A673 (cell line): ENCODE results near the gene LRRC4B.
"Not testable (repeated sequence)": the region's sequence is repeated elsewhere in the genome, so short reads cannot be mapped to it uniquely, and the experiment has no call there.

Experiments
- EZH2 ChIP-seq: fragments of 200-600 bp; sonication (generic); IDR thresholded peaks from 2 replicates; pipeline ENCODE4 v1.6.1; 2017; ENCODE audit warnings: borderline replicate concordance, low read depth, mild to moderate bottlenecking, mixed read lengths, antibody characterized with exemption, low read length; ENCODE audit not compliant: poor library complexity, severe bottlenecking
- TF ChIP-seq, protein P1 (sequence below): fragments of 300-800, 200-600 bp; sonication (generic); conservative IDR thresholded peaks from 2 replicates; pipeline ENCODE4 v1.5.1; 2017; ENCODE audit warnings: low read depth, mild to moderate bottlenecking, antibody characterized with exemption, low read length, moderate library complexity, mixed read lengths

GRCh38 chr19:50581795-50582660 is 13.8 kb upstream of the LRRC4B start:
- TF ChIP-seq, protein P1, sequence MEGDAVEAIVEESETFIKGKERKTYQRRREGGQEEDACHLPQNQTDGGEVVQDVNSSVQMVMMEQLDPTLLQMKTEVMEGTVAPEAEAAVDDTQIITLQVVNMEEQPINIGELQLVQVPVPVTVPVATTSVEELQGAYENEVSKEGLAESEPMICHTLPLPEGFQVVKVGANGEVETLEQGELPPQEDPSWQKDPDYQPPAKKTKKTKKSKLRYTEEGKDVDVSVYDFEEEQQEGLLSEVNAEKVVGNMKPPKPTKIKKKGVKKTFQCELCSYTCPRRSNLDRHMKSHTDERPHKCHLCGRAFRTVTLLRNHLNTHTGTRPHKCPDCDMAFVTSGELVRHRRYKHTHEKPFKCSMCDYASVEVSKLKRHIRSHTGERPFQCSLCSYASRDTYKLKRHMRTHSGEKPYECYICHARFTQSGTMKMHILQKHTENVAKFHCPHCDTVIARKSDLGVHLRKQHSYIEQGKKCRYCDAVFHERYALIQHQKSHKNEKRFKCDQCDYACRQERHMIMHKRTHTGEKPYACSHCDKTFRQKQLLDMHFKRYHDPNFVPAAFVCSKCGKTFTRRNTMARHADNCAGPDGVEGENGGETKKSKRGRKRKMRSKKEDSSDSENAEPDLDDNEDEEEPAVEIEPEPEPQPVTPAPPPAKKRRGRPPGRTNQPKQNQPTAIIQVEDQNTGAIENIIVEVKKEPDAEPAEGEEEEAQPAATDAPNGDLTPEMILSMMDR: not testable (repeated sequence)
- not testable (repeated sequence) for TF ChIP-seq EZH2
